Upper lobe of right lung (tissue), 1 donor: ENCODE data around the gene DYNLT2. TPM values are rescaled to one million over a fixed set of nuclear protein-coding genes. Genes with fewer than 3 reads are reported as not detected.

Experiments used
- total RNA-seq: library from RNA; stranded (reverse); fragmentation: NEBNext Ultra II Directional; extraction: Animal tissue kit (Norgen Biotek cat#: 25700); gene quantifications from one replicate; pipeline ENCODE4 v1.2.1, GENCODE V29; 2021
- donor health status: DM: no; HTN: yes; CAD: no; lungs with severe emphysema.

Gene DYNLT2
- total RNA-seq, 1 donor from 2014 or later, result 1.2 TPM

Other genes starting within 250 kb of the DYNLT2 start
- 39.0 TPM for gene WDR27, start 49.5 kb downstream of the DYNLT2 start, total RNA-seq
- gene C6orf120, start 49.4 kb downstream of the DYNLT2 start, total RNA-seq, result 22.0 TPM
- 46.1 TPM for gene PHF10, start 27.1 kb downstream of the DYNLT2 start, total RNA-seq
- gene ERMARD, start 50 bp upstream of the DYNLT2 start, total RNA-seq, result 25.6 TPM